Activated naive CD4-positive, alpha-beta T cell (primary cell): ENCODE measurements around the gene SKIC2.

ENCODE experiments used
- DNase-seq, 4 experiments: peaks; one replicate each; lab custom pipeline; 2025; lab: John Stamatoyannopoulos, UW

The SKIC2 gene

GRCh38 chr6:31945507-31946369 is 13.2 kb upstream of the SKIC2 start, which contains the start of gene CFB:
CFB (plus strand) TSS chr6:31946095; CDS start chr6:31946222, 127 bp downstream.
- no peak for DNase-seq

GRCh38 chr6:31946370-31946885 is 12.5 kb upstream of the SKIC2 start:
- no peak for DNase-seq

- no peak for DNase-seq
These were observed 11.8 kb upstream of the SKIC2 start for GRCh38 chr6:31947070-31947675.

- no peak for DNase-seq
These were observed 11.1 kb upstream of the SKIC2 start for GRCh38 chr6:31947864-31948263.

- DNase-seq = no peak
These were observed 10.7 kb upstream of the SKIC2 start for GRCh38 chr6:31948306-31948705.

- no peak for DNase-seq
These were observed 10.1 kb upstream of the SKIC2 start for GRCh38 chr6:31948753-31949413.

- no peak for DNase-seq
These were observed 8.9 kb upstream of the SKIC2 start for GRCh38 chr6:31949926-31950548.

GRCh38 chr6:31952140-31952805 is 6.7 kb upstream of the SKIC2 start:
- DNase-seq = peak in 1 of 4 experiments; percentile 20

- no peak for DNase-seq
These were observed 6.1 kb upstream of the SKIC2 start for GRCh38 chr6:31952890-31953289.

GRCh38 chr6:31954511-31954910 is 4.5 kb upstream of the SKIC2 start:
- no peak for DNase-seq

- no peak for DNase-seq
These were observed 2.2 kb upstream of the SKIC2 start for GRCh38 chr6:31956796-31957195.

- DNase-seq = no peak
These were observed 599 bp upstream of the SKIC2 start for GRCh38 chr6:31958412-31958740.

GRCh38 chr6:31961616-31962015 is 2.6 kb downstream of the SKIC2 start:
- DNase-seq = no peak

- no peak for DNase-seq
These were observed 4.9 kb downstream of the SKIC2 start for GRCh38 chr6:31963921-31964320.

- no peak for DNase-seq
These were observed 6.7 kb downstream of the SKIC2 start for GRCh38 chr6:31965700-31966099.

GRCh38 chr6:31966506-31966905 is 7.5 kb downstream of the SKIC2 start:
- no peak for DNase-seq

GRCh38 chr6:31966997-31967925 is 8.3 kb downstream of the SKIC2 start:
- no peak for DNase-seq

- no peak for DNase-seq
These were observed 8.9 kb downstream of the SKIC2 start for GRCh38 chr6:31967926-31968320.

- no peak for DNase-seq
These were observed 9.4 kb downstream of the SKIC2 start for GRCh38 chr6:31968326-31968725.

- no peak for DNase-seq
These were observed 10.1 kb downstream of the SKIC2 start for GRCh38 chr6:31968791-31969711.
